Thyroid gland (tissue), 4 donors: ENCODE results near the gene SND1. TPM values are rescaled to one million over a fixed set of nuclear protein-coding genes. Genes with fewer than 3 reads are reported as not detected.

Experiments
- DNase-seq, 2 donors: peaks; one replicate each; pipeline ENCODE4 v3.0.0-alpha.2; 2019
- H3K27ac ChIP-seq, 3 donors: fragments of 200-600 bp; sonication (generic); 1 replicate in 2 of 3; 2 replicates in 1 of 3; pipeline ENCODE4 v1.5.1; 2016 to 2019; ENCODE audit warnings: mild to moderate bottlenecking in 1 of 3, moderate library complexity in 1 of 3
- H3K27me3 ChIP-seq: fragments of 200-600 bp; sonication (generic); one replicate; pipeline ENCODE4 v1.5.1; 2019
- H3K36me3 ChIP-seq, 2 donors: fragments of 200-600 bp; sonication (generic); one replicate each; pipeline ENCODE4 v1.5.1; 2016 to 2019
- H3K4me1 ChIP-seq, 2 donors: fragments of 200-600 bp; sonication (generic); one replicate each; pipeline ENCODE4 v1.5.1; 2017 to 2019
- H3K4me3 ChIP-seq, 3 donors: fragments of 200-600 bp; sonication (generic); replicated peaks in 1 of 3; 1 replicate in 2 of 3; 2 replicates in 1 of 3; pipeline ENCODE4 v1.5.1; 2016; ENCODE audit warnings: mild to moderate bottlenecking in 1 of 3
- H3K9me3 ChIP-seq: fragments of 200-600 bp; sonication (generic); one replicate; pipeline ENCODE4 v1.5.1; 2017
- POLR2A ChIP-seq, 2 donors: fragments of 450-650 bp; IDR thresholded peaks; one replicate each; pipeline ENCODE4 v1.6.1; 2017; ENCODE audit warnings: antibody characterized with exemption in 2 of 2, mild to moderate bottlenecking in 2 of 2, moderate library complexity in 1 of 2
- WGBS, 2 donors: methylation state at CpG; one replicate each; pipeline ENCODE4 v1.1.5; 2017; 5-methylcytosine and 5-hydroxymethylcytosine counted together
- intact Hi-C: fragments of 100-400 bp; cut with DNase I; formaldehyde crosslinking; loops from one replicate; pipeline ENCODE4 v1.15.1; 2023
- total RNA-seq, 4 donors: library from RNA; depleted of rRNA; stranded (reverse); fragments of >200 nt; gene quantifications; one replicate each; pipeline ENCODE4 v1.2.3, GENCODE V29; 2016
- TF ChIP-seq, protein P1 (sequence below), 6 experiments: fragments of 200-600 bp in 3 of 6; fragments of 450-650 bp in 3 of 6; sonication (generic) in 3 of 6; IDR thresholded peaks; one replicate each; pipeline ENCODE4 v1.5.1; 2016 to 2019; ENCODE audit warnings: antibody characterized with exemption in 6 of 6, mild to moderate bottlenecking in 2 of 6, inconsistent platforms in 1 of 6, moderate library complexity in 1 of 6

SND1 gene
- total RNA-seq, 4 donors from 2014 or later = 126 to 167 (median 144) TPM

DNA sequence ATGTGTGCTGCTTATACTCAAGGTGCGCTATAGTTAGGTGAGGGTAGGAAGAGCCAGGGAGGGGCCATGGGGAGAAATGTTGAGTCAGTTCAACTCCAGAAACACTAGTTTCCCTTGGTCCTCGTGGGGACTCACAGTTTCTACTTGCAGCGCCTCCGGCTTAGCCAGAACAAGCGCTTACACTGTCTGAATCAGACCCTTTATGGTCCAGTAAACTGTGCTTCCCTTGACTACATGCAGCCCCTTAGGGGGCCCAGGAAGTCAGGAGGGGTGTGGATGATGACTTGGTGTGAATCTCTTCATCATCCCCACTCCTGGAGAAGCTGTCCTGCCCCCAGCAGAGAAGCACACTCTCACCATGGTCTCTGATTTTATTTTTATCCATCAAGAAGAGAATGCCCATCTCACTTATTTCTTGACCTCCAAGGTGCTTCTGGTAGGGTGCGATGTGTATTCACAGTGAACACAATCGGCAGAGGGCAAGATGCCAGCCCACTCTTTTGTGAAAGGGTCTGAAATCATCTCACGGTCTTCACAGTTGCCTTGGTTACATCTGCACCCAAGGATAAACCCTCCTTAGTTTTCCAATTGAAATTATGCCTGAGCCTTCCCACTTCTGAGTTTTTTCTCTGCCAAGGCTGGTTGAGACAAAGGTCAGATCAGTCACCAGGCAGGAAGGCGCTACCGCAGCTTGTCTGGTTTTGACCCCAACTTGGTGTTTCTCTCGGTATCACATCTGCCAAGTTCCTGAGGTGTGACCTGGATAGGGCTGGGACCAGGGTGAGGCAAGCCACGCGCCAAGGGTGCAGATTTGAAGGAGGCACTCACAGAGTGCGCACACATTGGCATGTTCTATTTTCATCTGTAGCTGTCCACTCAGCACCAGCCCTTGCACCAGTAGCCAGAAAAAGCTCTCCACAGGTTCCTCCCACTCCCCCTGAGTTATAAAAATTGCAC is 441.9 kb downstream of the SND1 start:
- Histone ChIP-seq H3K4me3 (no peak overlapping the region), H3K9me3 (no peaks in the 10 kb centered on the region), H3K27me3 (no peaks in the 10 kb centered on the region), H3K27ac (no peak overlapping the region), H3K4me1 (no peaks in the 10 kb centered on the region), H3K36me3 (peaks cover 30 to 35% of the 10 kb centered on the region in 2 donors)
- 83 to 85% methylated on average over 13 to 14 of the region's 14 CpGs for WGBS, 2 donors
- no peak for DNase-seq
- TF ChIP-seq POLR2A (IDR thresholded peaks at IDR 0.05) = no peak
- TF ChIP-seq, protein P1, sequence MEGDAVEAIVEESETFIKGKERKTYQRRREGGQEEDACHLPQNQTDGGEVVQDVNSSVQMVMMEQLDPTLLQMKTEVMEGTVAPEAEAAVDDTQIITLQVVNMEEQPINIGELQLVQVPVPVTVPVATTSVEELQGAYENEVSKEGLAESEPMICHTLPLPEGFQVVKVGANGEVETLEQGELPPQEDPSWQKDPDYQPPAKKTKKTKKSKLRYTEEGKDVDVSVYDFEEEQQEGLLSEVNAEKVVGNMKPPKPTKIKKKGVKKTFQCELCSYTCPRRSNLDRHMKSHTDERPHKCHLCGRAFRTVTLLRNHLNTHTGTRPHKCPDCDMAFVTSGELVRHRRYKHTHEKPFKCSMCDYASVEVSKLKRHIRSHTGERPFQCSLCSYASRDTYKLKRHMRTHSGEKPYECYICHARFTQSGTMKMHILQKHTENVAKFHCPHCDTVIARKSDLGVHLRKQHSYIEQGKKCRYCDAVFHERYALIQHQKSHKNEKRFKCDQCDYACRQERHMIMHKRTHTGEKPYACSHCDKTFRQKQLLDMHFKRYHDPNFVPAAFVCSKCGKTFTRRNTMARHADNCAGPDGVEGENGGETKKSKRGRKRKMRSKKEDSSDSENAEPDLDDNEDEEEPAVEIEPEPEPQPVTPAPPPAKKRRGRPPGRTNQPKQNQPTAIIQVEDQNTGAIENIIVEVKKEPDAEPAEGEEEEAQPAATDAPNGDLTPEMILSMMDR (IDR thresholded peaks at IDR 0.05) = no peak
- intact Hi-C loops = no loop called here

DNA sequence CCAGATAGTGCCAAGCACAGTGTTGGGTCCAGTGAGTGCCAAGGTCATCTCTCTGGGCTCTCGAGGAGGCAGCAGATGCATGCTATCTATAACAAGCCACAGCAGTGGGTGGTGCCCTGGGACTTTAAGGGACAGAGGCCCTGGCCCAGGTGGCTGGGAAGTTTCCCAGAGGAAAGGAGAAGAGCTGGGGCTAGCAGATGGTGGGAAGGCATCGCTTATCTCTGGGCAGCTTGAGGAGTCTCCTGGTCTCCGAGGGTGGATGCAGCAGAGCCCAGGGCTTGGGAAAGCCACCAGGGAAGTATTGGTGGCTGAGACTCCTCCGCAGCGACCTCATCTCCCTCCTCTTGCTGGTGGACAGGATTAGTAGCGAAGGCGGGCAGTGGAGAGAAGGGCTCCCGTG is 442.7 kb downstream of the SND1 start:
- TF ChIP-seq, protein P1 (IDR thresholded peaks at IDR 0.05) = no peak
- TF ChIP-seq POLR2A (IDR thresholded peaks at IDR 0.05) = no peak
- Histone ChIP-seq H3K4me1 (no peaks in the 10 kb centered on the region), H3K9me3 (no peaks in the 10 kb centered on the region), H3K4me3 (no peak overlapping the region), H3K27me3 (no peaks in the 10 kb centered on the region), H3K27ac (no peak overlapping the region), H3K36me3 (peaks cover 24 to 27% of the 10 kb centered on the region in 2 donors)
- intact Hi-C loops = no loop called here
- 93 to 97% methylated on average over 7 to 8 of the region's 8 CpGs for WGBS, 2 donors
- no peak for DNase-seq

DNA sequence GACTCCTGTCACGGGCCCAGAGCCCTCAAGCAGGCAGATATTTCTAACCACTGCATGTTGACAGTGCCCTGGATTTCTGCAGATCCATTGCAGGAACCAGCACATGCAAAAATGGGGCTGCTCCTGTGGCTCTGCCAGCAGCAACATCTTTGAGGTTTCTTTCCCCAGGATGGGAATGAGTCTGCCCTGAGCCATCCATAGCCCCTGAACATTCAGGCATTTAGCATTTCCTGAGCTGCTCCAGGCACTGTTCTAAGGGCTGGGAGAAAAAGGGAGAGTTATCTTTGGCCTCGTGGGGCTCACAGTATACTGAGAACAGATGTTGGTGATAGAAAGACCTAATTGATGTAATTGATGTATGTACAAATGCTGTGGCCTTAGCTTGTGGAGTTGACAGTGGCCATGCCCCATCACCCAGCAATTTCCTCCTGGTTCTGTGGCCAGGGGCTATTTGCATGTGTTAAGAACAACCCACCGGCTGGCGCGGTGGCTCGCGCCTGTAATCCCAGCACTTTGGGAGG is 445.3 kb downstream of the SND1 start:
- no peaks in the 10 kb centered on the region for H3K9me3 ChIP-seq
- no peaks in the 10 kb centered on the region for H3K4me1 ChIP-seq
- H3K36me3 ChIP-seq = peaks cover 5 to 7% of the 10 kb centered on the region in 2 donors
- intact Hi-C loops = no loop called here
- H3K27me3 ChIP-seq = no peaks in the 10 kb centered on the region
- no peak for DNase-seq
- H3K27ac ChIP-seq = no peak overlapping the region
- no peak for TF ChIP-seq POLR2A (IDR thresholded peaks at IDR 0.05)
- TF ChIP-seq, protein P1 (IDR thresholded peaks at IDR 0.05) = no peak
- H3K4me3 ChIP-seq = no peak overlapping the region
- 94 to 97% methylated on average over 5 to 6 of the region's 7 CpGs for WGBS, 2 donors

DNA sequence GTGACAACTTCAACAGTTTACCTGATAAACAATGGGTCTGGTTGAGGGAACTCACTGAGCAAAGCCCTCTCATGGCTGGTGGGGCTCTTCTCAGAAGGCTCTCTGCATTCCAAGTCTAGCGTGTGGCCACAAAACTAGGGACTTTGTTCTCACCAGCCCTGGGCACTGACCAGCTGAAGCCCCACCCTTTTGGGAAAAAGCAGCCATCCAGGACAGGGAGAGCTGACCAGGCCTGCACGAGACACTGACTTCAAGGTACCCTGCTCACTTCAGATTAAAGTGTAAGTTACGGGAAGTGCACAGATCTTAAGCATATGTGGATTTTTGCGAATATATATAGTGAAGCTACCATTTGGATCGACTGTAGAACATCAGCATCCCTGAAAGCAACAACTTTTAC is 446.6 kb downstream of the SND1 start:
- Histone ChIP-seq H3K27me3 (no peaks in the 10 kb centered on the region), H3K36me3 (no peaks in the 10 kb centered on the region), H3K4me1 (peaks cover under 1 to 4% of the 10 kb centered on the region in 2 donors), H3K27ac (no peak overlapping the region), H3K9me3 (no peaks in the 10 kb centered on the region), H3K4me3 (no peak overlapping the region)
- DNase-seq = no peak
- intact Hi-C loops = no loop called here
- no peak for TF ChIP-seq POLR2A (IDR thresholded peaks at IDR 0.05)
- TF ChIP-seq, protein P1 (IDR thresholded peaks at IDR 0.05) = no peak
- WGBS, 2 donors = 91 to 95% methylated on average over 5 of the region's 5 CpGs

DNA sequence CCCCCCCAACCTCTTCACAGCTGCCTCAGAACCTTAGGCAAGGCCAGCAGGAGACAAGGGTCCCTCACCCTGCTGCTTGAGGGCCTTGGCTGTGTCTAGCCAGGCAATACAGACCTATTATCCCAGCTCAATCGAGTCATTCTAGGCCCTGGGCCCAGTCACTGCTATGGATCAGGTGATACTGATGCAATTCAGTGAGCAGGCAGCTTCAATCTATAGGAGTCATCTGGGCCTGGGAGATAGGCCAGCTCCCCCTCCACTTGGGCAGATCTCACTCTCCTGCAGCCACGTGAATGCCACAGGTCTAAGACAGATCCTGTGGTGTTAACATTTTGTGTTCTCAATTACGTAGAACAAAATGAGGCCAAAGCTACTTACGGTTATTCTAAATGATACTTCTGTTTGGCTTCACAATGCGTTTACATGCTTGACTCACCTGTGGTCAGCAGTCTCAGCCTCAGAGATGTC is 447.2 kb downstream of the SND1 start:
- Histone ChIP-seq H3K27me3 (no peaks in the 10 kb centered on the region), H3K27ac (no peak overlapping the region), H3K4me3 (no peak overlapping the region), H3K9me3 (no peaks in the 10 kb centered on the region), H3K4me1 (peaks cover 6 to 9% of the 10 kb centered on the region in 2 donors), H3K36me3 (no peaks in the 10 kb centered on the region)
- no peak for DNase-seq
- intact Hi-C loops = no loop called here
- TF ChIP-seq, protein P1 (IDR thresholded peaks at IDR 0.05) = no peak
- TF ChIP-seq POLR2A (IDR thresholded peaks at IDR 0.05) = no peak
- WGBS, 2 donors = 84 to 87% methylated on average over 5 of the region's 5 CpGs
